HG03097 (cell line): ENCODE data around the gene SPDYA.

Source experiments
- ATAC-seq: cut with Tn5 transposase; IDR thresholded peaks from one replicate; pipeline ENCODE4 v1.9.1; 2021; ENCODE audit not compliant: unreplicated experiment, low FRiP score

Gene SPDYA

DNA sequence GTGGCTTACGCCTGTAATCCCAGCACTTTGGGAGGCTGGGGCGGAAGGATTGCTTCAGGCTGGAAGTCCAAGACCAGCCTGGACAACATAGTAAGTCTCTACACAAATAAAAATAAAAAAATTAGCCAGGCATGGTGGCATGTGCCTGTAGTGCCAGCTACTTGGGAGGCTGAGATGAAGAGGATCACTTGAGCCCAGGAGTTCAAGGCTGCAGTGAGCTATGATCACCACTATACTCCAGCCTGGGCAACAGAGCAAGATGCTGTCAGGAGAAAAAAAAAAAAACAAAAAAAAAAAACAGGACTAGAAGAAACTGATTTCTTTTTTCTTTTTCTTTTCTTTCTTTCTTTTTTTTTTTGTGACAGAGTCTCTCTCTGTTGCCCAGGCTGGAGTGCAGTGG, 13.6 kb downstream of the SPDYA start:
- ATAC-seq, result no peak

DNA sequence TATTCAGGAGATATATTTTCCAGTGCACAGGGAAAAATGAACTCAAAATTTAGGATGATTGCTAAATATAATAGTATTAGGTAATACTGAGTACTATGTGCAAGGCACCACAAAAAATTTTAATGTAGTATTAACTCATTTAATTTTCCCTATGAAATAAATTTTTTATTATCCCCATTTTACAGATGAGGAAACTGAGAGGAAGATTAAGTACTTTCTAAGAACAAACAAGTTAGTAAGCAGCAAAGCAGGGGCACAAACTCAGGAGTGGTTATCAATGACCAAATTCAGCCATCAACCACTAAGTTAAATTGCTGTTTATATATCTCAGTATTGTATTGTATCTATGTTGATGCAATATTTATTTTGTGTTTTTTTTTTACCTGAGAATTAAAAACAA, 14.2 kb downstream of the SPDYA start:
- no peak for ATAC-seq

DNA sequence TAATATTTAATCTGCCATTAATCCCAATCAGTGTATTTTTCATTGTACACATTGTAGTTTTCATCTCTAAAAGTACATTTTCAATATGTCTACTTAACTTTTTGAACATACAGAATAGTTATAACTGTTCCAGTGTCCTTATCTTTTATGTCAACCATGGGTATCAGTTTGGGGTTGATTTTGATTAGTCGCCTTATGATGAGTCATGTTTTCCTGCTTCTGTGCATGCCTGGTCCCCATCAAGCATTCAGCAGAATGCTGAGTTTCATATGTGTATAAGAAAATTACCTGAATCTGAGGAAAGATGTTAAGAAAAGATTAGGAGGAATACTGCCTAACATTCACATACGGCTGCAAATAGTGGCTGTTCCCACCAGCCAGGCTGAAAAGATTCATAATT, 17.7 kb downstream of the SPDYA start:
- no peak for ATAC-seq

DNA sequence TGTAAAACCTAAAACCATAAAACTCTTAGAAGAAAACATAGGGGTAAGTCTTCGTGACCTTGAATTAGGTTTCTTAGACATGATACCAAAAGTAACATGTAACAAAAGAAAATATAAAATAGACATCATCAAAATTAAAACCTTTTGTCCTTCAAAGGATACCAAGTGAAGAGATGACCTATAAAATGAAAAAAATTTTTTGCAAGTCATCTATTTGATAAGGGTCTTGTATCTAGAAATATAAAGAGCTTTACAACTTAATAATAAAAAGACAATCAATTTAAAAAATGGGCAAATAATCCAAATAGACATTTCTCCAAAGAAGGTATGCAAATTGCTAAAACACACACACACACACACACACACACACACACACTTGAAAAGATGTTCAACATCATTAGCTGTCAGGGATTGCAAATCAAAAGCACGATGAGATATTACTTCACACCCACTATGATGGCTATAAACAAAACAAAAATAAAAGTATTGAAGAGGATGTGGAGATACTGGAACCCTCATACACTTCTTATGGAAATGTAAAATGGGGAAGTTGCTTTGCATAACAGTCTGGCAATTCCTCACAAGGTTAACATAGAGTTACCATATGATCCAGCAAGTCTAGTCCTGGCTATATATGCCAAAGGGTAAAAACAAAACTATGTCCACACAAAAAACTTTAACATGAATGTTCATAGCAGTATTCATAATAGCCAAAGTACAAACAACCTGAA, 23.3 kb downstream of the SPDYA start:
- no peak for ATAC-seq

DNA sequence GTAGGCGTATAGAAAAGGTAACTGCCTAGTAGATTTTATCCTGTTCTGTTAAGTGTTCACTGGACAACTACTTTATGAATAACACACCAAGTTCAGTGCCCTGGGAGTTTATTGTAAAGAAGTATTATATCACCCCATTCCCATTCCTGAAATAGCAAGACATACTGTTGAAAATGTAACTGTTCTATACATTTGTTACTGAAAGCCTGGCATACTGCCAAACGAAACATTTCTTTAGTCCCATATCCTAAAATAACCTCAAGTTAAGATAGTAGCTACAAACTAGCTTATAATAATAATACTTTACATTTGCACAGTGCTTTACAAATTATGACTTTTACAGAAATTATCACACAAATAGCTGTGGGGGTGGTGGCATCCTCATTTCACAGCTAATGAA, 25.1 kb downstream of the SPDYA start:
- ATAC-seq, result no peak

DNA sequence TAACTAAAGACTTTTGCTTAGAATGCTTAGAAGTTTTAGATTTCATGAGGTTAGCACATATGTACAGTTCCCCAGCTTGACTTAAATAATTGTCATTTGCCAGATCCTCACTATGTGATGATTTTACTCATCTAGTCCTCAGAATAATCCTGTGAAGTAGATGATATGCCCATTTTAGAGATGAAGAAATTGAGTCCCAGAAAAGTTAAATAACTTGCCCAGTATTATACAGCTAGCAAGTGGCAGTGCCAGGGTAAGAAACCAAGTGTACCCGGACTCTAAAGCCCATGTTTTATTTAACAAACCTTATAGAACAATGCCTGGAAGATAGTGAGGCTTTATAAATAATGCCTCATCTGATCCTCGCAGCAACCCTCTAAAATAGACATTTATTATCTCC, 28.3 kb downstream of the SPDYA start:
- ATAC-seq, result no peak

DNA sequence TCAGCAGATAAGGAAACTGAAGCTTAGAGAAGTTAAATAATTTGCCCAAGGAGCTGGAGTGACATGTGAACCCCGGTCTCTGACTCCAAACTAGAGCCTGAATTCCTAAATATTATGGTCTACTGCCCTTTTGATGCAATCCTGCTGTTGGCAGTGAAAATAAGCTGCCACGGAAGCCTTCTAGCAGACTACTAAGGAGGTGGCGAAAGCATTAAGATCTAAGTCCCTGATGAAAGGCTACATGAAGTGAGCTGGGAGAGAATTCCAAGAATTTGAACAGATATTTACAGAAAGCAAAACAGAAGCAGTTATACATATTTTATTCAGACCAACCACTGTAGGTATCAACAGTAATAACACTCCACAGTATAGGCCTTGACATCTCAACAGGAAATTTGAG, 31.4 kb downstream of the SPDYA start:
- no peak for ATAC-seq

DNA sequence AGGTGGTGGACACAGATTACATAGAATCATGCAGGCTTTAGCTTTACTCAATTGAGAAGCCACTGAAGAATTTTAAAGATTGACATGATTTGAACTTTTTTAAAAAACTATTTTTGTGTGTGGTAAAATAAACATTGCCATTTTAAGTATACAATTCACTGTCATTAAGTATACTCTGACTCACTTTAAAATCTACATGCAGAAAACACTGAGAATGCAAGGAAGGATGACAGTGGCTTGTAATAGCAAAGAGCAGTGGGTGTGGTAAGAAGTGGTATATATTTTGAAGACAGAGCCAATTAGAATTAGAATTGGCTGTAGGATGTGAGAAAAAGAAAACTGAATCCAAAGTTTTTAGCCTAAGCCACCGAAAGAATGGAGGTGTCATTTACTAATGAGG, 44.6 kb downstream of the SPDYA start:
- no peak for ATAC-seq

DNA sequence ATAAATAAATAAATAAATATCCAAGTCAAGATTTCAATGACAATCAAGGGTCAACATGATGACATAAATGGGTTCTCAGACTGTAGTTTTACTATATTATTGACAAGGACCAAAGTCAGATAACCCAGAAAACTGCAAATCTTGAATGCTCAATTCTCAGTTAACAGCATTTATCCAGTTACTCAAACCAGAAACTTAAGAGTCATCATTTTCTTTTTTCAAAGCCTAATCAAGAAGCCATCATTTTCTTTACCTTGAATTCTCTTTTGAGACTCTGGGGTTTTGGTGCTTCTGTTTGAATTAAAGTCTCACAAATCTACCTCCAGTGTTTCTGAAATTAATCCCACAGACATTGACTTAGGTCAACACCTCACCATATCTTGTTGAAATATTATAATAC, 45.3 kb downstream of the SPDYA start:
- ATAC-seq, result no peak

DNA sequence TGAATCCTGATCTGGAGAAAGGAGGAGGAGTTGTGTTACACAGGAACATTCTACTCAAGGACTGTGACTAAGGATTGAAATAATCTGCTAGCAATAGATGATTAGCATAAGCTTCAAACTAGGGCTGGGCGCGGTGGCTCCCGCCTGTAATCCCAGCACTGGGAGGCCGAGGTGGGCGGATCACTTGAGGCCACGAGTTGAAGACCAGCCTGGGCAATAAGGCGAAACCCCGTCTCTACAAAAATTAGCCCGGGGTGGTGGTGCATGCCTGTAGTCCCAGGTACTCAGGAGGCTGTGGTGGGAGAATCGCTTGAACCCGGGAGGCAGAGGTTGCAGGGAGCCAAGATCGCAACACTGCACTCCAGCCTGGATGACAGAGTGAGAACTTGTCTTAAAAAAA, 58.0 kb downstream of the SPDYA start:
- no peak for ATAC-seq

DNA sequence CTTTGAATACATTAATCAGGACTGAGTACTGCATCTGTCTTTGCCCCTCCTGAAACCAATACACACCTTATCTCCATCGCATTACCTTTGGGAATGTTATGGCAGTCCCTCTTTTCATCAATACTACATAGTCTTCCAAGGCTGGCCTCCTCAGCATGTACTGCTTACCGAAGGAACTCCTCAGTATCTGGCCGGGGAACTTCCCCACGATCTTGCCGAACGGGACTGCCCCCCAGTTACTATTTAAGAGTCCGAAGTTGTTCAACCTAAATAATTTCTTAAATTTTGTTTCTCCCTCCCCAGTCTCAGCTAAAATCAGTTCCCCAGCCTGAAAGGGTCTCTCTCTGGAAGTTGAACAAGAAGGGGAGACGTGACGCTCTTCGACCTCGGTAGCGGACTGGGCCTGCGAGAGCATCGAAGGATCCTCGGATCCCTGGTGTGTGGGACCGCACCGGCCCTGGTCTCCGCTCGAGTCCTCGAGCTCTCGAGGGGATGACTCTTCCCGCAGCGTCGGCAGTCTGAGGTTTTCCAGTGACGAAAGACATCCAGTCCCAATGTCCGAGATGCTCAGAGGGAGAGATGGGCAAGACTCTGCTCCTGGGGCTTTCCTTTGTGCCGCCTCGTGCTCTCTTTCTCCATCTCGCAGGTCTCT, 59.0 kb downstream of the SPDYA start:
- ATAC-seq, result peak; percentile 22

DNA sequence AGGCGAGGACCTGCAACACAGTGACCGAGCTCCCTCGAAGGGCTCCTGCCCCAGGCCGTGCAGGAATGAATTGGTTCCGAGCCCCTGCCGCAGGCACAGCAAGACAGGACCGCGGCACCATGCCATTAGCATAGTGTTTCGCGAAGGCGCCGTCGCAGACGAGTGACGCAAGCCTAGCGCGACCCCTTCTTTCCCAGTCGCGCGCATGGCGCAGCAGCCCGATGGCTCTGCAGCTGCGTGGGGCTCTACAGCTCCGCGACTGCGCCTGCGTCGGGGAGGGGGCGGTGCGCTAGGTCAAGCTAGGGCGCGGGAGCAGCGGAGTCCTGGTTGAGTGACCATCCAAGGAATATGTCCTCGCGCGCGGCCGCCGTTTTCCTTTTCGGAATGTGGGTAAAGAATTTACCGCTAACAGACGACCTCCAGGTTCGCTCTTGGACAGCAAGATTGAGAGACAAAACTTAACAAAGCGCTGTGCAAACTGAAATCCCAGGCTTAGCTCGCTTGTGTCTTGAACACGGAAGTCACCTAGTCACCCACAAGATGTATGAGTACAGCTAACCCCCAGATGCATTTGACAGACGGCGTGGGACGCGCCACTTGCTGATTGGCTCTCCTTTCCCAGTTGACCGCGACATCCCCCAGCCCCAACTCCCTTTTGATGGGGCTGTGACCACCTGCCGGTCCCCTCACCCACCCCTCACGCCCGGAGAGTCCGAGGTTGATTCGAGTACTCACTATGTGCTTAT, 59.7 kb downstream of the SPDYA start, which contains the start of gene TRMT61B:
Gene TRMT61B (minus strand): TSS at position 164 of the 746 bp plus-strand sequence. CDS start 32 bp downstream, at position 132.
- peak; percentile 93 for ATAC-seq

DNA sequence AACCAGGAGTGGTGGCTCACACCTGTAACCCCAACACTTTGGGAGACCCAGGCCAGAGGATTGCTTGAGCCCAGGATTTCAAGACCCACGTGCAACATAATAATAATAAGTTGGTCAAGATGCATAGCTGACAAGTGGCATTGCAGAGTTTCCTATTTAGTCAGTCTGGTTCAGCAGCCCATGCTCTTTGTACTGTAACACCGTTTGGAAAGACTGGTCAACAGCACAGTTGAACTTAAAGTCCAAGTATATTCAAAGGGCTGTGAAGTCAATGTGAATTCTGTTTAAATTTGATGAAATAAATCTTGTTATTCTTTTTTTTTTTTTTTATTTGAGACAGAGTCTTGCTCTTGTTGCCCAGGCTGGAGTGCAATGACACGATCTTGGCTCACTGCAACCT, 61.0 kb downstream of the SPDYA start:
- ATAC-seq, result no peak

DNA sequence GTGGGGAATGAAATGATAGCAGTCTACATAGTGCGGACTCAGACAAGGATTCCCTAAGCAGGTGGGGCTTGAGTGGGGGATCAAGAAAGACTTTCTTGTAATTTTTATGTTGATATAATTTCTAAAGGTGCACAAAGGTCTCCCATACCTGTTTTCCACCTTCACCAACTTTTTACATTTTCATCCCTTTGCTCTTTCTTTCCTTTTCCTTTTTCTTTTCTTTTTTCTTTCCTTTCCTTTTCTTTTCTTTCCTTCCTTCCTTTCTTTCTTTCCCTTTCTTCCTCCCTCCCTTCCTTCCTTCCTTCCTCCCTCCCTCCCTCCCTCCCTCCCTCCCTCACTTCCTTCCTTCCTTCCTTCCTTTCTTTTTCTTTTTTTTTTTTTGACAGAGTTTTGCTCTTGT, 69.6 kb downstream of the SPDYA start:
- no peak for ATAC-seq

DNA sequence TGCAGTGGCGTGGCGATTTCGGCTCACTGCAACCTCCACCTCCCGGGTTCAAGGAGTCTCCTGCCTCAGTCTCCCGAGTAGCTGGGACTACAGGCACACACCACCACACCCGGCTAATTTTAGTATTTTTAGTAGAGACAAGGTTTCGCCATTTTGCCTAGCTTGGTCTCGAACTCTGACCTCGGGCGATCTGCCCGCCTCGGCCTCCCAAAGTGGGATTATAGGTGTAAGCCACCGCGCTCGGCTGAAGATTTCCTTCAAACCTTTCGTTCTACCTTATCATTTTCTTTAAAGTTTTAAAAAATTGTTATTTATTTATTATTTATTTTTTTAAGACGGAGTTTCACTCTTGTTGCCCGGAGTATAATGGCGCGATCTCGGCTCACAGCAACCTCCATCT, 82.9 kb downstream of the SPDYA start:
- ATAC-seq, result no peak

DNA sequence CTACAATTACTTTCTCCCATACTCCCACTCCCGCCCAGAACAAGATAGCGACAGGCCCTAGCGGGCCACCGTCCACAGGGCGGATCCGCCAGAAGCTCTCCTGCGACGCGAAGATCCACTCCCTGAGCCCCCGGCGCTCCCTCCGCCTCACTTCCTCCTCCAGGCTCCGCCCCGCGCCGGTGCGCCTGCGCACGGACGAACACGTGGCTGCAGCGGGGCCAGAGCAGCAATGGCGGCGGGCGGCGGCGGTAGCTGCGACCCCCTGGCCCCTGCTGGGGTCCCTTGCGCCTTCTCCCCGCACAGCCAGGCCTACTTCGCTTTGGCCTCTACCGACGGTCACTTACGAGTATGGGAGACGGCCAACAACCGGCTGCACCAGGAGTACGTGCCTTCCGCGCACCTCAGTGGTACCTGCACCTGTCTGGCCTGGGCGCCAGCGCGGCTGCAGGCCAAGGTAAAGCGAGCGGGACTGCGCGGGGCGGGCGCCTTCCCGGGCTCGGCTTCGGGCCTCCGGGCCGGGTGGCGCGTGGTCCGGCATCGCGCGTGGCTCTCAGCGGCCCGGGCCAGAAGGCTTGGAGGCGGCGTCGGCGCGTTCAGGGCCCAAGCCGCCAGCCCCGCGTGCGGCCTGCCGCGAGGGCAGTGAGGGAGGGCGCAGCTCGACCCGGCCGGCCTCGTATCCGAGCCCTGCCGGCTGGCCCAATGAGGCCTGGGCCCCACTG, 84.0 kb downstream of the SPDYA start, which contains the start of gene WDR43:
Gene WDR43 (plus strand): TSS at position 198 of the 719 bp plus-strand sequence. CDS start 32 bp downstream, at position 230.
- ATAC-seq, result peak; percentile 85

DNA sequence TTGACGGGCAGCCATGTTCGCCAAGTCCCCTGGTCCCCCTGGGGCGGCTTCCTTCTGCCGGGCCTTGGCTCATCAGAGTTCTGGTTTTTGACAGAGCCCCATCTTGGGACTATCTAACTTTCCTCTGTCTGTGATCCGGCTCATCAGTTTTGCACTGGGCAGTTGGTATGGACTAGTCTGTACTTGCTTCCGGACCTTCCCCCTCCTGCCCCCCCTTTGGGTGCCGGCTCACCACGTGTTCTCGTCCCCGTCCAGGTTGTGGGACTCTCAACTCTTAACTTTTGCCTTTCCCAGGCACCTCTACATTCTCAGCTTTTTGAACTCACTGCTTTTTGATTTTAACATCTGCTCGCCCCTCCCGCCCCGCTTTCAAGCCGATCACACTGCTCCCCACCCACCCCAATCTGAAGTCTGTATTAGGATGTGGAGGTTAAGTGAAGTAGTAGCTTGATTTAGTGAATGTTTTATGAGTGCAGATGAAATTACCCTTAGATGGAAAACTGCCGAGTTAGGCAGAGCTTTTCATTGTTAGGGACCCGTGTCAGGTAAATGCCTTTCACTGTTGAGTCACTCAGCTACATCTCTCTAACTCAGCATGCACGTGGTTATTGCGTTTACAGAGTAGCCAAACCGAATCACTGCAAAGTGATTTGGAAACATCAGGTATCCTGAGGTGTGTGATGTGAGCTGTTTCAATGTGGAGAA, 84.7 kb downstream of the SPDYA start:
- peak; percentile 20 for ATAC-seq

DNA sequence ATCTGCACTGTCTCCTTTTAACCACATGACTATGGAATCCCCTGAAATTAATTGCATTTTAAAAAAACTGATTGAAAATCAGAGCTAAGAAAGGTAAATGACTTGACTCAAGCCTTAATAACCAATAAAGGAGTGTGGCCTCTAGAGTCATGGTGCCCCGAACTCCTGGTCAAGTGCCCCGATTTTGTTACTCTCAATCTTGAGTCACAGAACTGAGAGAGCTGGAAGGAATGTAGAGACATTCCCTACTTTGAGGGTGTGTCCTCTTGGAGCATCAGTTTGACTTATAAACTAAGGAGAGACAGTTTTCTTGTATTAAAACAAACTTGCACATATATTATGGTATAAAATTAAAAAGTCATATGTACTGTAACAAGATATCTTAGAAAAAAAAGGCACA, 86.3 kb downstream of the SPDYA start:
- no peak for ATAC-seq

DNA sequence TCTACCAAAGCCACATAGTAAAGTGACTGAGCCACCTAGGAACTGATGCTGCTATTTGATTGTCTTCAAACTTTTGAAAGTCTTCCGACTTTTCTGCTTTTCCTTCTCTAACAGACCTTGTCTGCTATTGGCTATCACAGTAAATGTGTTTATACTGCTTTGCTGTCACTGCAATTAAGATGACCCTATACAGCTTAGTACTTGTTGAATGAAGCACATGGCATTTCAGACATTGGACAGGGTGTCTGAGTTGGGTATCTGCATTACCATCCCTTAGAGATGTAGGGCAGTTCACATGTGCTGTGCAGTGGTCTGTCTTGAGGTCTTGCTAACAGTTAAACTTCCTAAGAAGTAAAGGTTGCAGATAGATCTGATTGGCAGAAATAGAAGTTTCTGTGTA, 87.4 kb downstream of the SPDYA start:
- ATAC-seq, result no peak
